IMR-90 (cell line): ENCODE data around the gene RABEP2. TPM values are rescaled to one million over a fixed set of nuclear protein-coding genes. Genes with fewer than 3 reads are reported as not detected.

Experiments
- ATAC-seq: fragments of 200-7000 bp; cut with Tn5 transposase; 2 replicates; pipeline ENCODE4 v1.9.1; 2020; ENCODE audit warnings: low read depth, mild to moderate bottlenecking, moderate library complexity
- BruUV-seq: library from RNA; stranded (reverse); fragments of 400-500 nt; replicated peaks from 2 replicates; lab custom pipeline; 2021; lab: Mats Ljungman, UMichigan
- CTCF ChIA-PET: fragments of 300-600 bp; formaldehyde crosslinking; extraction: SDS; loops from one replicate; lab custom pipeline; 2021; ENCODE audit warnings: antibody characterized with exemption; lab: Yijun Ruan, JAX
- POLR2A ChIA-PET: fragments of 300-600 bp; sonication (Branson Sonifier 250); formaldehyde crosslinking; loops from one replicate; lab custom pipeline; 2022; ENCODE audit warnings: antibody characterized with exemption; ENCODE audit not compliant: unreplicated experiment; lab: Charles Lee
- DNase-seq: peaks from one replicate; pipeline ENCODE4 v3.0.0; 2013
- H2AFZ ChIP-seq: replicated peaks from 2 replicates; pipeline ENCODE3; 2013; ENCODE audit warnings: low read length, mild to moderate bottlenecking; ENCODE audit not compliant: poor library complexity
- H2AK5ac ChIP-seq: 2 replicates; pipeline ENCODE4 v1.6.1; 2013; ENCODE audit warnings: low read depth, low read length, inconsistent platforms
- H2AK9ac ChIP-seq: replicated peaks from 2 replicates; pipeline ENCODE3; 2013; ENCODE audit warnings: mild to moderate bottlenecking, low read depth, low read length, moderate library complexity; ENCODE audit not compliant: poor library complexity
- H2BK120ac ChIP-seq: 2 replicates; pipeline ENCODE4 v1.6.1; 2013; ENCODE audit warnings: low read depth, low read length, inconsistent platforms
- H2BK15ac ChIP-seq: 3 replicates; pipeline ENCODE4 v1.6.1; 2013; ENCODE audit warnings: low read depth, low read length, inconsistent platforms
- H2BK20ac ChIP-seq: 2 replicates; pipeline ENCODE4 v1.6.1; 2013; ENCODE audit warnings: low read depth, mild to moderate bottlenecking, inconsistent platforms, low read length, moderate library complexity
- H2BK5ac ChIP-seq: 2 replicates; pipeline ENCODE4 v1.6.1; 2013; ENCODE audit warnings: mild to moderate bottlenecking, low read depth, low read length, inconsistent platforms; ENCODE audit not compliant: poor library complexity, severe bottlenecking
- H3K14ac ChIP-seq: replicated peaks from 2 replicates; pipeline ENCODE4 v1.6.1; 2013; ENCODE audit warnings: low read depth, low read length, inconsistent platforms
- H3K18ac ChIP-seq: 2 replicates; pipeline ENCODE4 v1.6.1; 2013; ENCODE audit warnings: low read depth, low read length, control low read depth
- H3K23ac ChIP-seq: 2 replicates; pipeline ENCODE4 v1.6.1; 2013; ENCODE audit warnings: low read depth, low read length, inconsistent platforms
- H3K27ac ChIP-seq: 2 replicates; pipeline ENCODE4 v1.5.1; 2013; ENCODE audit warnings: mild to moderate bottlenecking, control low read depth, low read length; ENCODE audit not compliant: insufficient read depth
- H3K27me3 ChIP-seq: 2 replicates; pipeline ENCODE4 v1.6.1; 2013; ENCODE audit warnings: low read length; ENCODE audit not compliant: control insufficient read depth, insufficient read depth
- H3K36me3 ChIP-seq: 2 replicates; pipeline ENCODE4 v1.6.1; 2013; ENCODE audit warnings: low read length, mixed read lengths; ENCODE audit not compliant: control insufficient read depth, insufficient read depth
- H3K4ac ChIP-seq: 2 replicates; pipeline ENCODE4 v1.6.1; 2013; ENCODE audit warnings: low read depth, low read length, inconsistent platforms
- H3K4me1 ChIP-seq: 2 replicates; pipeline ENCODE4 v1.6.1; 2013; ENCODE audit warnings: low read length, mixed read lengths; ENCODE audit not compliant: control insufficient read depth, insufficient read depth
- H3K4me2 ChIP-seq: 2 replicates; pipeline ENCODE4 v1.6.1; 2013; ENCODE audit warnings: low read depth, mild to moderate bottlenecking, control low read depth, low read length, moderate library complexity
- H3K4me3 ChIP-seq: 2 replicates; pipeline ENCODE4 v1.5.1; 2013; ENCODE audit warnings: low read depth, mild to moderate bottlenecking, control low read depth, low read length, moderate library complexity; ENCODE audit not compliant: insufficient read depth
- H3K56ac ChIP-seq: 2 replicates; pipeline ENCODE4 v1.6.1; 2013; ENCODE audit warnings: low read length, inconsistent platforms; ENCODE audit not compliant: insufficient read depth; ENCODE audit errors: extremely low read depth
- H3K79me1 ChIP-seq, 2 experiments: 2 replicates each; pipeline ENCODE4 v1.6.1; 2013; ENCODE audit warnings: low read length in 2 of 2, inconsistent platforms in 1 of 2, low read depth in 1 of 2
- H3K9ac ChIP-seq: 2 replicates; pipeline ENCODE4 v1.6.1; 2013; ENCODE audit warnings: low read depth, low read length, control low read depth
- H3K9me1 ChIP-seq: 2 replicates; pipeline ENCODE4 v1.6.1; 2013; ENCODE audit warnings: low read length, inconsistent platforms; ENCODE audit not compliant: insufficient read depth
- H3K9me3 ChIP-seq: 2 replicates; pipeline ENCODE4 v1.6.1; 2013; ENCODE audit warnings: low read length; ENCODE audit not compliant: control insufficient read depth, insufficient read depth
- H4K20me1 ChIP-seq: 2 replicates; pipeline ENCODE4 v1.6.1; 2013; ENCODE audit warnings: low read length, inconsistent platforms; ENCODE audit not compliant: insufficient read depth
- H4K5ac ChIP-seq: 2 replicates; pipeline ENCODE4 v1.6.1; 2013; ENCODE audit warnings: mild to moderate bottlenecking, low read depth, low read length, control low read depth
- H4K8ac ChIP-seq, 2 experiments: 2 replicates each; pipeline ENCODE4 v1.6.1; 2013; ENCODE audit warnings: low read depth in 2 of 2, low read length in 2 of 2, control low read depth in 1 of 2, inconsistent platforms in 1 of 2
- H4K91ac ChIP-seq: 2 replicates; pipeline ENCODE4 v1.6.1; 2013; ENCODE audit warnings: low read depth, low read length, inconsistent platforms; ENCODE audit not compliant: insufficient read depth
- BHLHE40 ChIP-seq: fragments of 150-350 bp; IDR thresholded peaks from 2 replicates; pipeline ENCODE4 v1.6.1; 2016; ENCODE audit warnings: mild to moderate bottlenecking, low read depth, low read length
- CEBPB ChIP-seq: IDR thresholded peaks from 2 replicates; pipeline ENCODE4 v1.6.1; 2012; ENCODE audit warnings: low read depth, low read length, improper control_type of control experiment
- MAFK ChIP-seq: IDR thresholded peaks from 2 replicates; pipeline ENCODE4 v1.6.1; 2012; ENCODE audit warnings: low read depth, low read length, improper control_type of control experiment
- MAZ ChIP-seq: IDR thresholded peaks from 2 replicates; pipeline ENCODE4 v1.6.1; 2012; ENCODE audit warnings: low read depth, mild to moderate bottlenecking, low read length, improper control_type of control experiment, moderate library complexity, borderline replicate concordance
- POLR2A ChIP-seq: IDR thresholded peaks from 2 replicates; pipeline ENCODE4 v1.6.1; 2012; ENCODE audit warnings: mild to moderate bottlenecking, low read depth, low read length
- RAD21 ChIP-seq: IDR thresholded peaks from 2 replicates; pipeline ENCODE4 v1.6.1; 2012; ENCODE audit warnings: low read length, improper control_type of control experiment
- RCOR1 ChIP-seq: IDR thresholded peaks from 2 replicates; pipeline ENCODE4 v1.6.1; 2012; ENCODE audit warnings: mild to moderate bottlenecking, low read length, improper control_type of control experiment; ENCODE audit not compliant: insufficient replicate concordance
- RFX5 ChIP-seq: IDR thresholded peaks from 2 replicates; pipeline ENCODE4 v1.8.0; 2012; ENCODE audit warnings: low read depth, mild to moderate bottlenecking, low read length, moderate library complexity
- WGBS, 2 experiments: methylation state at CpG; one replicate each; pipeline versions ENCODE4 v1.1.5 to v1.1.7; 2013; ENCODE audit warnings: missing lambda C conversion rate in 2 of 2; ENCODE audit not compliant: insufficient read length in 1 of 2; ENCODE audit errors: extremely low coverage in 2 of 2; 5-methylcytosine and 5-hydroxymethylcytosine counted together
- dilution Hi-C: fragments of 300-500 bp; cut with HindIII; formaldehyde crosslinking; loops from one replicate; pipeline ENCODE4 v1.14.3; 2018; ENCODE audit warnings: low sequenced_read_pairs; ENCODE audit not compliant: unreplicated experiment
- in situ Hi-C: fragments of 300-500 bp; cut with MboI; formaldehyde crosslinking; loops from 3 replicates; pipeline ENCODE4 v1.14.3; 2019; ENCODE audit warnings: low sequenced_read_pairs, inconsistent platforms, mixed read lengths
- intact Hi-C: fragments of 100-400 bp; cut with micrococcal nuclease; formaldehyde crosslinking; loops from 2 replicates; pipeline ENCODE4 v1.10.0; 2022
- polyA plus RNA-seq, 3 experiments: library from polyadenylated mRNA; depleted of rRNA; stranded (reverse); fragments of >200 nt; gene quantifications; 2 replicates each; pipeline ENCODE4 v1.2.3, GENCODE V29; 2012; ENCODE audit warnings: low replicate concordance in 1 of 3
- total RNA-seq: library from RNA; depleted of rRNA; stranded (reverse); fragments of >200 nt; gene quantifications from 2 replicates; pipeline ENCODE4 v1.2.3, GENCODE V29; 2012
- TF ChIP-seq, protein P1 (sequence below): fragments of 150-350 bp; IDR thresholded peaks from 2 replicates; pipeline ENCODE4 v1.6.1; 2017; ENCODE audit warnings: mild to moderate bottlenecking, antibody characterized with exemption, low read length, low read depth

The RABEP2 gene
- total and polyA plus RNA-seq, 2 of the 4 experiments (the other 2 are of a cell fraction), result 12.2 to 20.0 TPM

DNA sequence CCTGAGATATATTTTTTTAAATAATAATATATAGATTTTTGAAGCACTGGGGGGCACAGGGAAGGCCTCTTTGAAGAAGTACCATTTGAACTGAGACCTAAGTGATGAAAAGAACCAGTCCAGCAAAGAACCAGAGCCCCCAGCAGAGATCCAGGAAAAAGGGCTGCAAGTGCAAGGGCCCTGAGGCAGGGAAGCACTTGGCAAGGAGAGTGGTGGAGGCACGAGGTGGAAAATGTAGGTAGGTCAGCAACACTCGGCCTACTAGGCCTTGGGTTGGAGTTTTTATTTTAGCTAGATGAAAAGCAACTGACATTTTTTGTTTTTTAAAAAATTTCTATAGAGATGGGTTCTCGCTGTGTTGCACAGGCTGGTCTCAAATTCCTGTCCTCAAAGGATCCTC, 5.2 kb upstream of the RABEP2 start:
- H3K79me1 ChIP-seq, result peaks cover 0 to 4% of the 10 kb centered on the region in 2 experiments; a peak in 1 of 4 replicates
- no peak overlapping the region for H3K23ac ChIP-seq
- no peak overlapping the region for H2AFZ ChIP-seq
- no peak overlapping the region for H3K4me2 ChIP-seq
- H3K14ac ChIP-seq, result no peak overlapping the region
- H3K56ac ChIP-seq, result no peak overlapping the region
- H2BK15ac ChIP-seq, result no peak overlapping the region
- ATAC-seq, result no peak
- no peak overlapping the region for H2AK5ac ChIP-seq
- H3K36me3 ChIP-seq, result no peaks in the 10 kb centered on the region
- H2BK20ac ChIP-seq, result no peak overlapping the region
- no TSS peak for BruUV-seq
- no peak for DNase-seq
- H3K4me3 ChIP-seq, result no peak overlapping the region
- no peaks in the 10 kb centered on the region for H3K9me1 ChIP-seq
- peaks cover 7% of the 10 kb centered on the region; the same call in 1 of the 2 replicates for H3K27me3 ChIP-seq
- in situ Hi-C loops (no loop called here), dilution Hi-C loops (no loop called here), intact Hi-C loops (no loop called here)
- no peak overlapping the region for H4K5ac ChIP-seq
- no peaks in the 10 kb centered on the region for H4K20me1 ChIP-seq
- no peak overlapping the region for H2BK120ac ChIP-seq
- no peak overlapping the region for H2BK5ac ChIP-seq
- H3K9me3 ChIP-seq, result no peaks in the 10 kb centered on the region
- no peak overlapping the region for H4K91ac ChIP-seq
- ChIA-PET POLR2A (no interaction called here), CTCF (no interaction called here)
- H3K27ac ChIP-seq, result no peak overlapping the region
- H3K18ac ChIP-seq, result no peak overlapping the region
- no peak overlapping the region for H3K4ac ChIP-seq
- 88% methylated on average over 1 of the region's 3 CpGs; no CpG with 5 or more reads in 1 of the 2 experiments for WGBS, 2 experiments
- TF ChIP-seq RCOR1, result no peak
- no peak for TF ChIP-seq POLR2A
- no peak for TF ChIP-seq RAD21
- TF ChIP-seq, protein P1, sequence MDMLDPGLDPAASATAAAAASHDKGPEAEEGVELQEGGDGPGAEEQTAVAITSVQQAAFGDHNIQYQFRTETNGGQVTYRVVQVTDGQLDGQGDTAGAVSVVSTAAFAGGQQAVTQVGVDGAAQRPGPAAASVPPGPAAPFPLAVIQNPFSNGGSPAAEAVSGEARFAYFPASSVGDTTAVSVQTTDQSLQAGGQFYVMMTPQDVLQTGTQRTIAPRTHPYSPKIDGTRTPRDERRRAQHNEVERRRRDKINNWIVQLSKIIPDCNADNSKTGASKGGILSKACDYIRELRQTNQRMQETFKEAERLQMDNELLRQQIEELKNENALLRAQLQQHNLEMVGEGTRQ, result no peak
- no peak for TF ChIP-seq BHLHE40
- no peak for TF ChIP-seq MAFK
- no peak for TF ChIP-seq MAZ
- TF ChIP-seq RFX5, result no peak
- no peak for TF ChIP-seq CEBPB
- no peak overlapping the region for H3K9ac ChIP-seq
- no peaks in the 10 kb centered on the region for H3K4me1 ChIP-seq
- H4K8ac ChIP-seq, result no peak overlapping the region
- H2AK9ac ChIP-seq, result no peak overlapping the region
